PC-9 (cell line): ENCODE measurements around the gene STEAP3. TPM values are rescaled to one million over a fixed set of nuclear protein-coding genes. Genes with fewer than 3 reads are reported as not detected.

Experiments used
- BruUV-seq: library from RNA; stranded (reverse); fragments of 400-500 nt; replicated peaks from 2 replicates; lab custom pipeline; 2021; lab: Mats Ljungman, UMichigan
- CTCF ChIA-PET: fragments of 300-600 bp; sonication (Branson Sonifier 250); formaldehyde crosslinking; loops from one replicate; lab custom pipeline; 2022; ENCODE audit warnings: antibody characterized with exemption; lab: Charles Lee
- POLR2A ChIA-PET: fragments of 300-600 bp; sonication (Branson Sonifier 250); formaldehyde crosslinking; loops from one replicate; lab custom pipeline; 2022; ENCODE audit warnings: antibody characterized with exemption; ENCODE audit not compliant: unreplicated experiment; lab: Charles Lee
- DNase-seq, 2 experiments: peaks; one replicate each; pipeline versions ENCODE4 v3.0.0 to v3.0.0-alpha.2; 2015 to 2022; ENCODE audit warnings: mixed read lengths in 1 of 2
- H2AFZ ChIP-seq: fragments of 200-600 bp; sonication (generic); 2 replicates; pipeline ENCODE4 v1.8.1; 2017; ENCODE audit warnings: antibody characterized with exemption
- H3F3A ChIP-seq: fragments of 200-600 bp; sonication (generic); 2 replicates; pipeline ENCODE4 v1.8.1; 2017; ENCODE audit warnings: antibody characterized with exemption, mild to moderate bottlenecking, low read depth; ENCODE audit not compliant: insufficient read depth
- H3K27ac ChIP-seq: fragments of 200-600 bp; sonication (generic); 2 replicates; pipeline ENCODE4 v1.6.1; 2016; ENCODE audit warnings: mixed run types
- H3K27me3 ChIP-seq: fragments of 200-600 bp; sonication (generic); 2 replicates; pipeline ENCODE4 v1.6.1; 2016; ENCODE audit warnings: low read depth, mixed run types; ENCODE audit not compliant: insufficient read depth
- H3K36me3 ChIP-seq: fragments of 200-600 bp; sonication (generic); 2 replicates; pipeline ENCODE4 v1.6.1; 2016; ENCODE audit warnings: low read depth, mixed run types
- H3K4me1 ChIP-seq: fragments of 200-600 bp; sonication (generic); replicated peaks from 2 replicates; pipeline ENCODE4 v1.6.1; 2016; ENCODE audit warnings: mixed run types; ENCODE audit not compliant: insufficient read depth
- H3K4me2 ChIP-seq: fragments of 200-600 bp; sonication (generic); 2 replicates; pipeline ENCODE4 v1.6.1; 2017; ENCODE audit warnings: mixed run types
- H3K4me3 ChIP-seq: fragments of 200-600 bp; sonication (generic); 2 replicates; pipeline ENCODE4 v1.6.1; 2016; ENCODE audit warnings: mixed run types
- H3K79me2 ChIP-seq: fragments of 200-600 bp; sonication (generic); 2 replicates; pipeline ENCODE4 v1.6.1; 2017; ENCODE audit warnings: low read depth, mixed run types
- H3K9me2 ChIP-seq: fragments of 200-600 bp; sonication (generic); 2 replicates; pipeline ENCODE4 v1.8.1; 2017; ENCODE audit warnings: mild to moderate bottlenecking; ENCODE audit not compliant: insufficient read depth
- H3K9me3 ChIP-seq: fragments of 200-600 bp; sonication (generic); 2 replicates; pipeline ENCODE4 v1.8.1; 2016; ENCODE audit warnings: low read depth; ENCODE audit not compliant: insufficient read depth
- H4K20me1 ChIP-seq: fragments of 200-600 bp; sonication (generic); 2 replicates; pipeline ENCODE4 v1.8.1; 2017; ENCODE audit not compliant: insufficient read depth
- CTCF ChIP-seq: fragments of 200-600 bp; sonication (generic); conservative IDR thresholded peaks from 2 replicates; pipeline ENCODE4 v1.6.1; 2017; ENCODE audit warnings: mixed run types, antibody characterized with exemption, mild to moderate bottlenecking, moderate library complexity
- EZH2 ChIP-seq: fragments of 200-600 bp; sonication (generic); IDR thresholded peaks from 2 replicates; pipeline ENCODE4 v1.8.0; 2017; ENCODE audit warnings: antibody characterized with exemption, low read depth
- intact Hi-C: fragments of 100-400 bp; cut with micrococcal nuclease; formaldehyde crosslinking; loops from one replicate; pipeline ENCODE4 v1.10.0; 2022; ENCODE audit not compliant: unreplicated experiment
- total RNA-seq: library from RNA; stranded (reverse); gene quantifications from 2 replicates; pipeline ENCODE4 v1.2.3, GENCODE V29; 2021

STEAP3 gene
- total RNA-seq, 1 experiment from 2014 or later = 23.0 TPM

- Histone ChIP-seq H2AFZ (no peak overlapping the region), H3K36me3 (peaks cover 25% of the 10 kb centered on the region), H3F3A (peaks cover 22% of the 10 kb centered on the region; the same call in 1 of the 2 replicates), H3K27me3 (no peaks in the 10 kb centered on the region), H3K4me3 (no peak overlapping the region), H3K27ac (no peak overlapping the region), H4K20me1 (no peaks in the 10 kb centered on the region), H3K9me2 (no peaks in the 10 kb centered on the region), H3K4me1 (peaks cover 19% of the 10 kb centered on the region), H3K4me2 (no peak overlapping the region), H3K9me3 (no peaks in the 10 kb centered on the region), H3K79me2 (peaks cover 9% of the 10 kb centered on the region; the same call in 1 of the 2 replicates)
- no peak for DNase-seq
- POLR2A ChIA-PET = no interaction called here
- TF ChIP-seq CTCF (no peak), EZH2 (no peak)
- CTCF ChIA-PET = no interaction called here
- no TSS peak for BruUV-seq
- intact Hi-C loops = no loop called here
Measured at GRCh38 chr2:119259296-119259860, 35.7 kb downstream of the STEAP3 start.

GRCh38 chr2:119260646-119261492 lies 37.2 kb downstream of the STEAP3 start:
- POLR2A ChIA-PET = no interaction called here
- Histone ChIP-seq H2AFZ (no peak overlapping the region), H3K4me3 (no peak overlapping the region), H3K27ac (no peak overlapping the region), H4K20me1 (no peaks in the 10 kb centered on the region), H3F3A (peaks cover 10% of the 10 kb centered on the region; the same call in 1 of the 2 replicates), H3K79me2 (no peaks in the 10 kb centered on the region), H3K27me3 (no peaks in the 10 kb centered on the region), H3K4me1 (peaks cover 10% of the 10 kb centered on the region), H3K36me3 (0 out of 2 replicates have a peak, but pooled peaks cover 15% of the 10 kb centered on the region), H3K4me2 (no peak overlapping the region), H3K9me2 (no peaks in the 10 kb centered on the region), H3K9me3 (no peaks in the 10 kb centered on the region)
- TF ChIP-seq CTCF (no peak), EZH2 (no peak)
- no peak for DNase-seq
- CTCF ChIA-PET = no interaction called here
- intact Hi-C loops = no loop called here
- BruUV-seq = no TSS peak

- CTCF ChIA-PET = no interaction called here
- intact Hi-C loops = no loop called here
- POLR2A ChIA-PET = no interaction called here
Measured at GRCh38 chr2:119261493-119262225, 38.0 kb downstream of the STEAP3 start.

More at GRCh38 chr2:119261493-119262225, 38.0 kb downstream of the STEAP3 start:
- Histone ChIP-seq H2AFZ (no peak overlapping the region), H3K27ac (no peak overlapping the region), H3K27me3 (no peaks in the 10 kb centered on the region), H3K4me1 (peaks cover 2% of the 10 kb centered on the region; the same call in 1 of the 2 replicates), H3K4me3 (no peak overlapping the region), H3K9me2 (no peaks in the 10 kb centered on the region), H4K20me1 (no peaks in the 10 kb centered on the region), H3K36me3 (0 out of 2 replicates have a peak, but pooled peaks cover 17% of the 10 kb centered on the region), H3K79me2 (no peaks in the 10 kb centered on the region), H3K9me3 (no peaks in the 10 kb centered on the region), H3F3A (peaks cover 2% of the 10 kb centered on the region; the same call in 1 of the 2 replicates), H3K4me2 (no peak overlapping the region)
- BruUV-seq = no TSS peak
- TF ChIP-seq CTCF = no peak
- TF ChIP-seq EZH2 = no peak
- no peak for DNase-seq
